HuH-7 (cell line): ENCODE results near the gene C15orf40.
"Not testable (repeated sequence)": the region's sequence is repeated elsewhere in the genome, so short reads cannot be mapped to it uniquely, and the experiment has no call there.

ENCODE experiments used
- DNase-seq: peaks from one replicate; pipeline ENCODE4 v3.0.0; 2011; ENCODE audit warnings: low spot score

The C15orf40 gene

DNA sequence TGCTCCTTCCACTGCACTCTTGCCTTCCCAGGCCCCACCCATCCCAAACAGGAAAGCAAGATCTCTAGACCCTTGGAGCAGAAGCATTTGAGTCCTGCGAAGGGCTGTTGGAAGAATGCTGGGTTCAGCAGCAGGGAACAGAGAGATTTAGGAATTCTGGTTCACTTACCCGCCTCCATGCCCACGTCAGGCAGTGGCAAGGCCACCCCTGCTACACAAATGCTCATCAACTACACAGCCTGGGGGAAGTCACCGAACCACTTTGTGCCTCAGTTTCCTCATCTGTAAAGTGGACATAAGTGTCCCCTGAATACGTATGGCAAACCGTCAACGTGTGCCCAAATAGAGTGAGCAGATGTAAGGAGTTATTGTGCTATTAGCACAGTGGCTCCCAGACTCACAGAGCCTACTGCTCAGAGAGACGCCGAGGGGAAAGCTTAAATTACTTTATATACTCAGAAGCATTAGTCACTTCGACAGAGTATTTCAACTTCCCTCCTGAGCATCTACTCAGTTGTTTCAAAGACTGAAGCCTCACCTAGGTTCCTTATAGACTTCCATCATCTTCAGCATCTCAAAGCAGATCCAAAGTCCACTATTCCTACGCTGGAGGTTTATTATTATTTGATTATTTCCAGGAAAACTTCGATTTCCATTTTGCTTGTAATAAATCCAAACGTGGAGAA, 59.8 kb downstream of the C15orf40 start:
- no peak for DNase-seq

DNA sequence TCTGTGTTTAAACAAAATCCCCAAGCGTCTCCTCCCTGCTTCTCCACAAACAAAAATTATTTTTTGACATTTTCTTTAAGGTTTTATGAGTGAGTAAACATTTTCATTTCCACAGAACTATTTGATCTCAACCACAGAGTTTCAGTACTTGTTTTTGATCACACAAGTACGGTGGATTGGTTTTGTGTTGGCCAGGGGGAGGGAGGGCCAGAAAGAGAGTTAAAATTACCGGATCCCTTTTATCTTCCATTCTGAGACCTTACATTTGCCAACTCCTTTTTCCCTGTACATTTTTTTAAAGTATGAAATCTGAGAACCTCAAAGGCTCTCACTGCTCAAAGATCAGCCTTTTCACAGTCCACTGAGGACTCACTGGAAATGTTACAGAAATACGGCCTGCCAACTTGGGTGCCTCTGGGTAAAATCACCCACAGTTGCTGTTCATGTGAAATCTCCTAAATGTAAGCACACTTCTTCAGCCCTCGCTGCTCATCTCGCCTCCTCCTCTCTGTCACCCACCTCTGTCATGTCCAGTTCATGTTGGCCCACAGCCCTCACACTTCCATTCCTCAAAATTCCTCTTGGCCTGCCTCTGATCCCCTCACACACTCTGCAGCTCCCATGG, 60.6 kb downstream of the C15orf40 start:
- DNase-seq = no peak

DNA sequence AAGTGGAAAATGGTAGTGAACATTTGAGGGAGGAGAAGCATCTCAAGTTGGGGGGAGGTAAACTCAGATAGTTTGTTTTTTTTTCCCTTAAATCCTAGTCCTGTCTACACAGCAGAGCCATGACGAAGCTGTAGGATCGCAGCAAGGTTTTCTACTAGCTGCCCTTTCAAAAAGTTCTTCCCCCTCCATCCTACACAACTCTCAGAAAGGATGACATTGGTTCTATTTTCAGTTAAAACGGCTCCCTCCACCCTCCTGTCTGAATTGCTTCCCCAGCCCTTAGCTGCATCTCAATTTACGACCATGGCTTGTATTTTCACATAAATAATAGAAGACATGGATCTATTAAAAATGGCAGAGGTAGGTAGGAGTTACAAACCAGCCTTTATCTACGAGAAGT, 61.1 kb downstream of the C15orf40 start:
- DNase-seq = no peak

- no peak for DNase-seq
These were observed 65.2 kb downstream of the C15orf40 start for GRCh38 chr15:82946155-82946701.

DNA sequence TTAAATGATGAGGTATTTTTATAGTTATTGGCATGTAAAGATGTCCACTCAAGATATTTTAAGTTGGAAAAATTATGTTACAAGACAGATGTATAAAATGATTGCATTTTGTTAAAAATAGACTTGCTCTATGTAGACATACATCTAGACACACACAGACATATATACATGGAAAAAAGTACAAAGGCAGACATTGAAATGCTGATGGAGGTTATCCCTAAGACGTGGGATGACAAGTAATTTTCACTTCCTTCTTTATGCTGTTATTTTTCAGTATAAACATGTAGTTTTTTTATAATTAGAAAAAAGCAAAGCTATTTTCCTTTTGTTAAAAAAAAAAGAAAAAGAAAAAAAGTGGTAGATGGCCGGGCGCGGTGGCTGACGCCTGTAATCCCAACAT, 66.1 kb downstream of the C15orf40 start:
- DNase-seq = no peak

DNA sequence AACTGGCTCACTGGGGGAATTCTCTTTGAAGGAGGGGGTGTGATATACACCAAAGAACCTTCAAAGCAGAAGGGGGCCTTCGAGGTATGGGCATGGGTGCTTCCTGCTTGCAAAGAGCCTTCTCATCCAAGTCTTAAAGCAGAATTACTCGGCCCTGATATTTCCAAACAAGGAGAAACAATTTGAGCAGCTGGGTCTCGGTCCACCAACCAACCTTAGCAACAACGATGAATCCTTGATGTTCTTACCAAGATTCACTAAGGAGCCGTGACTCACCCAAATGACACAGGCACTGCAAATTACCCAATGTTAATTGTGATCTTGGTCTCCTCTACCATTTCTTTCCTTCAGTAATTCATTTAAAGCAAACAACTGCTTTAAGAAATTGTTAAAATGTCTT, 66.6 kb downstream of the C15orf40 start:
- DNase-seq = no peak

DNA sequence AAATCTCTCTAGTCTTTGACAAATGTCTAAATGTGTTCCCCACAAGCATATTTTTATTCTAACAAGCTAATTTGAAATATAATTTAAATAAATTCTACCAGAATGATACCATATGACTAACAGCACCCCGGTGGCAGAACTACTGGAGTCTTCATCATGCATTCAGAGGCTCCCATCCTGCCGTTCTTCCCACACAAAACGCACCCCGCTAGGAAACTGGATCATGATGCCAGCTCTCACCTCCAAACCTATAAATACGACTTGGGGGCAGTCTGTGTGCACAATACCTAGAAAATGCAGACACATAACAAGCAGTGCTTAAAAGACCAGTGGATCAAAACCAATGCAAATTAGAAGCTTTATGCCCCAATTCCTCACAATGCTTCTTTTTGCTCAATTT, 67.4 kb downstream of the C15orf40 start:
- DNase-seq = no peak

DNA sequence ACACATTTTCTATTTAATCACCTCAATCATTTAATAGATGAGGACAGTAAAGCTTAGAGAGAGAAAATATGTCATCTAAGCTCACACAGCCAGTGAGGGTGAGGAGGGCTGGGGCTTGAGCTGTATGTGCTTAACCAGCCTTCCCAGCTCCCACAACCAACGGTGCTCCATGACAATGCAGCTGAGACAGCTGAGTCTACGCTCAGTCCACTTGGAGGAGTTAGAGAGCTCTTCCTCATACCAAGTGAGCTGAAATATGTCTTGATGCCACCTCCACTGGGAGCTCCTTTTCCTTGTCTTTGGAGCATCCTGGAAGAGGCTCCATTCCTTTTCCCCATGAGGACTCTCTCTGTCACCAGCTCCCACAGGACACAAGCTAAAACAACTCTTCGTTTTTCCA, 68.3 kb downstream of the C15orf40 start:
- DNase-seq = no peak

DNA sequence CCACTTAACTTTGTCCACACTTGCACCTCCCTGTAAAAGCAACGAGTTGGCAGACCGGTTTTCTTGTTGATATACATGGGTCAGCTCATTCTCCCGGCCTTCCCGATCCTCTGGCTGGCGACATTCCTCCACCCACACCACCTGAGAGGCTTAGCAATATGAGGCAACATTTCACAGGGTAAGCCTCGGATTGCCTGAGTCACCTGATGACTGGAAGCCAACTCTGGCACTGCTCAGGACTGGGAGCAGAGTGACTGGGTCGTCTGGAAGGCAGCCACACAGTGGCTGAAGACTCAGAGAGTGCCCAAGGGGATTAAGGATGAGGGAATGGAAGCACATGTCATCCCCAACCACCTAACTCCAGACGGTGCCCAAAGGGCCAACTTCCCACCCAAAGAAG, 68.7 kb downstream of the C15orf40 start:
- DNase-seq = no peak

DNA sequence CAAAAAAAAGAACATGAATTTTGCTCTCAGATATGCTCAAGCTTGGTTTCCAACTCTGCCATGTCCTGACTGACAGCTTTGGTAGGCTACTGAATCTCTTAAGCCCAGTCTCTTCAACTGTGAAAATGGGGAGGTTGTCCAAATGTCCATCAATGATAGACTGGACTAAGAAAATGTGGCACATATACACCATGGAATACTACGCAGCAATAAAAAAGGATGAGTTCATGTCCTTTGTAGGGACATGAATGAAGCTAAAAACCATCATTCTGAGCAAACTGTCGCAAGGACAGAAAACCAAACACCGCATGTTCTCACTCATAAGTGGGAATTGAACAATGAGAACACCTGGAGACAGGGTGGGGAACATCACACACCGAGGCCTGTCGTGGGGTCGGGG, 71.8 kb downstream of the C15orf40 start:
- not testable (repeated sequence) for DNase-seq
